HepG2 (cell line): ENCODE results near the gene UBE2M. TPM values are rescaled to one million over a fixed set of nuclear protein-coding genes. Genes with fewer than 3 reads are reported as not detected.
A peak's percentile ranks its signal among the peaks of the same experiment; 100 is the strongest.

Experiments
- DZIP1 ChIP-seq: sonication (generic); formaldehyde crosslinking; IDR thresholded peaks from 2 replicates; pipeline ENCODE4 v1.5.0; 2020; ENCODE audit warnings: mild to moderate bottlenecking, missing genetic modification reagents
- ELF1 ChIP-seq: sonication (generic); formaldehyde crosslinking; IDR thresholded peaks from 2 replicates; pipeline ENCODE4 v1.4.0; 2020; ENCODE audit warnings: missing genetic modification reagents
- FOXA1 ChIP-seq, 2 experiments: fragments of 450-650 bp in 1 of 2; sonication (generic) in 1 of 2; formaldehyde crosslinking in 1 of 2; IDR thresholded peaks; 2 replicates each; pipeline versions ENCODE4 v1.4.0 to v1.6.1; 2016 to 2020; ENCODE audit warnings: missing genetic modification reagents in 1 of 2
- HOXA5 ChIP-seq: sonication (generic); formaldehyde crosslinking; IDR thresholded peaks from 2 replicates; pipeline ENCODE4 v1.4.0; 2020; ENCODE audit warnings: missing genetic modification reagents
- ISX ChIP-seq: sonication (generic); formaldehyde crosslinking; conservative IDR thresholded peaks from 2 replicates; pipeline ENCODE4 v1.5.0; 2020; ENCODE audit warnings: missing genetic modification reagents
- KLF6 ChIP-seq: IDR thresholded peaks from 2 replicates; pipeline ENCODE4 v1.8.0; 2016; ENCODE audit warnings: missing biosample characterization, missing genetic modification reagents
- NR2F1 ChIP-seq, 2 experiments: fragments of 450-650 bp in 1 of 2; formaldehyde crosslinking in 1 of 2; IDR thresholded peaks; 2 replicates each; pipeline versions ENCODE4 v1.5.0 to v1.6.1; 2016 to 2020; ENCODE audit warnings: mild to moderate bottlenecking in 1 of 2, missing compliant biosample characterization in 1 of 2, missing genetic modification reagents in 1 of 2, moderate library complexity in 1 of 2
- PCBP1 ChIP-seq: fragments of 200-400 bp; formaldehyde crosslinking; IDR thresholded peaks from 2 replicates; pipeline ENCODE4 v1.6.1; 2017; ENCODE audit warnings: mild to moderate bottlenecking, low read depth, low read length, borderline replicate concordance
- POLR2AphosphoS5 ChIP-seq: IDR thresholded peaks from 2 replicates; pipeline ENCODE4 v1.6.1; 2012; ENCODE audit warnings: low read depth, low read length
- RBFOX2 ChIP-seq: fragments of 200-400 bp; formaldehyde crosslinking; IDR thresholded peaks from 2 replicates; pipeline ENCODE4 v1.6.1; 2017; ENCODE audit warnings: low read depth, mild to moderate bottlenecking, low read length
- RCOR2 ChIP-seq: IDR thresholded peaks from 2 replicates; pipeline ENCODE4 v1.6.1; 2016; ENCODE audit warnings: missing biosample characterization, missing genetic modification reagents
- SCMH1 ChIP-seq: sonication (generic); formaldehyde crosslinking; IDR thresholded peaks from 2 replicates; pipeline ENCODE4 v1.9.0; 2021; ENCODE audit warnings: missing genetic modification reagents, mild to moderate bottlenecking, borderline replicate concordance
- XBP1 ChIP-seq: sonication (generic); formaldehyde crosslinking; IDR thresholded peaks from 2 replicates; pipeline ENCODE4 v1.5.0; 2020; ENCODE audit warnings: missing genetic modification reagents
- ZBTB49 ChIP-seq: sonication (generic); formaldehyde crosslinking; IDR thresholded peaks from 2 replicates; pipeline ENCODE4 v1.4.0; 2020; ENCODE audit warnings: missing genetic modification reagents, borderline replicate concordance
- ZNF256 ChIP-seq: sonication (generic); formaldehyde crosslinking; conservative IDR thresholded peaks from 2 replicates; pipeline ENCODE4 v1.4.0; 2020; ENCODE audit warnings: missing genetic modification reagents
- ZNF574 ChIP-seq: sonication (generic); formaldehyde crosslinking; IDR thresholded peaks from 2 replicates; pipeline ENCODE4 v1.4.0; 2020; ENCODE audit warnings: missing genetic modification reagents
- ZNF670 ChIP-seq: sonication (generic); formaldehyde crosslinking; IDR thresholded peaks from 2 replicates; pipeline ENCODE4 v1.8.0; 2022; ENCODE audit warnings: mild to moderate bottlenecking, missing genetic modification reagents, borderline replicate concordance
- ZNF7 ChIP-seq: IDR thresholded peaks from 2 replicates; pipeline ENCODE4 v1.6.1; 2016; ENCODE audit warnings: missing biosample characterization, missing genetic modification reagents
- polyA plus RNA-seq, 8 experiments: library from polyadenylated mRNA; depleted of rRNA in 3 of 8; stranded (reverse) in 7 of 8; unstranded in 1 of 8; fragments of >200 nt; fragmentation: Illumina TruSeq in 4 of 8; extraction: Trizol in 4 of 8; gene quantifications; 2 replicates each; pipeline versions ENCODE4 v1.2.1 to v1.2.3, GENCODE V29; 2011 to 2016; ENCODE audit warnings: low read depth in 4 of 8, missing spikeins in 1 of 8, mixed read lengths in 1 of 8; ENCODE audit not compliant: insufficient read depth in 1 of 8
- total RNA-seq, 5 experiments: library from RNA; depleted of rRNA; stranded (reverse); fragments of >200 nt; fragmentation: Illumina TruSeq; extraction: Trizol; gene quantifications; 2 replicates each; pipeline ENCODE4 v1.2.3, GENCODE V29; 2016; ENCODE audit warnings: low read depth in 1 of 5

The UBE2M gene
- total and polyA plus RNA-seq, 2 of the 13 experiments (the other 11 are each of a cell fraction or from before 2014, with no cell fraction given): 36.2 to 50.3 TPM

GRCh38 chr19:58543826-58544590, 14.4 kb downstream of the UBE2M start, which contains the start of gene TRIM28 (continued):
- TF ChIP-seq DZIP1 (CRISPR knock-in tag) (peak; percentile 73; the same call in 1 of the 2 replicates), RCOR2 (CRISPR knock-in tag) (no peak), NR2F1 (CRISPR knock-in tag; IDR thresholded peaks at IDR 0.05) (no peak), POLR2AphosphoS5 (peak; percentile 91), SCMH1 (CRISPR knock-in tag) (no peak), RBFOX2 (peak; percentile 99), ZNF256 (CRISPR knock-in tag) (0 out of 2 replicates have a peak, but pooled peaks have one; percentile 36), FOXA1 (IDR thresholded peaks at IDR 0.05) (no peak), FOXA1 (CRISPR knock-in tag; IDR thresholded peaks at IDR 0.05) (no peak), XBP1 (CRISPR knock-in tag) (no peak), ZNF574 (CRISPR knock-in tag) (peak; percentile 65), HOXA5 (CRISPR knock-in tag) (peak; percentile 48), PCBP1 (no peak), ZBTB49 (no peak), KLF6 (peak; percentile 75), ZNF670 (no peak), ISX (CRISPR knock-in tag) (0 out of 2 replicates have a peak, but pooled peaks have one; percentile 74), ZNF7 (CRISPR knock-in tag) (peak; percentile 60; the same call in 1 of the 2 replicates), ELF1 (peak; percentile 36; the same call in 1 of the 2 replicates)
